WERI-Rb-1 (cell line): Measurements from ENCODE around the gene CHST11.

ENCODE experiments used
- DNase-seq: peaks from one replicate; pipeline ENCODE4 v3.0.0-alpha.2; 2020
- H3K27ac ChIP-seq: fragments of 250-450 bp; sonication (Bioruptor Pico); 2 replicates; pipeline ENCODE4 v1.5.1; 2020; ENCODE audit warnings: mild to moderate bottlenecking, moderate library complexity
- H3K27me3 ChIP-seq: fragments of 250-450 bp; sonication (Bioruptor Pico); 2 replicates; pipeline ENCODE4 v1.5.1; 2021; ENCODE audit warnings: mild to moderate bottlenecking, low read depth, moderate library complexity; ENCODE audit not compliant: insufficient read depth, severe bottlenecking
- H3K36me3 ChIP-seq: fragments of 250-450 bp; sonication (Bioruptor Pico); 2 replicates; pipeline ENCODE4 v1.5.1; 2020; ENCODE audit warnings: mild to moderate bottlenecking, moderate library complexity
- H3K4me3 ChIP-seq: 2 replicates; pipeline ENCODE4 v1.5.1; 2011; ENCODE audit warnings: low read depth, mild to moderate bottlenecking, control low read depth, low read length
- H3K9me3 ChIP-seq: fragments of 250-450 bp; sonication (Bioruptor Pico); 2 replicates; pipeline ENCODE4 v1.5.1; 2021; ENCODE audit warnings: mild to moderate bottlenecking, moderate library complexity; ENCODE audit not compliant: severe bottlenecking
- TF ChIP-seq, protein P1 (sequence below): IDR thresholded peaks from 2 replicates; pipeline ENCODE4 v1.5.1; 2011; ENCODE audit warnings: low read depth, mild to moderate bottlenecking, control low read depth, inconsistent platforms, low read length

The CHST11 gene

DNA sequence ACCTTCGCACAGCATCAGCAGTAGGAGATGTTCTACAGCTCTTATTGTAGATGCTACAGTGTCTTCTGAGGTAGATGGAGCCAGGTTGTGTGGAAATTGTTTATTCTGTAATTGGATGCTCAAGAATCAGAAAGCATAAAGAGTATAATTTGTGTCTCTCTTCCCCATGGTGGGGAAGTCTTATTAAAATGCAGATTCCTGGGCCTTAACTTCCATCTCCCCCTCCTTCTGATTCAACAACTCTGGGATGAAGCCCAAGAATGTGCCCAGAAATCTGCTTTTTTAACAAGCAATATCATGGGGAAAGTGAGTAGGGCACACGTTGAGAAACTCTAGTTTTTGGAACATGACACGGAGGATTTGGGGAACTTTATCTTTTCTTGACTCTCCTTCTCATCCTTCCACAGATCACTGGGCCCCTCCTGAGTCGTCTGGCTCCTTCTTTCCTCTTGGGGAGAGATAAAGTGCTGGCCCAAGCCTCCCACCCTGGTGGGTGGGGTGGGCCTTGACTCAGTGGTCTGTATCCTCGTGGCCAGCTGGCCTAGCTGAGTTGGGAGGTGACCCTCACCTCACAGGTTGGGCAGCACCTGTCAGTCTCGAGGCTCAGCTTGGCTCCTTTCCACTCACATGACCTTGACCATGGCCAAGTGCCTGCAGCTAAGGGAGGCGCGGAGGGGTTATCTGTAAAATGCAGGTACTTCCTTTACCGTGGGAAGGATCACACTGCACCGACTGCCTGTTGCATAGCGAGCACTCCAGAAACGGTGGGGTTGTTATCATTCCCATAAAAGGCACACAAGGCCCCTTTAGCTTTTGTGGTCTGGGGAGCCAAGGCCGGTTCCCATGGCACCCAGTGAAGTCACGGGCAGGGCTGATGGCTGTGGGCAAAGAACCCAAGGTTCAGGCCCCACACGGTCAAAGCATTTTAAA, 141.9 kb downstream of the CHST11 start:
- DNase-seq = no peak
- TF ChIP-seq, protein P1, sequence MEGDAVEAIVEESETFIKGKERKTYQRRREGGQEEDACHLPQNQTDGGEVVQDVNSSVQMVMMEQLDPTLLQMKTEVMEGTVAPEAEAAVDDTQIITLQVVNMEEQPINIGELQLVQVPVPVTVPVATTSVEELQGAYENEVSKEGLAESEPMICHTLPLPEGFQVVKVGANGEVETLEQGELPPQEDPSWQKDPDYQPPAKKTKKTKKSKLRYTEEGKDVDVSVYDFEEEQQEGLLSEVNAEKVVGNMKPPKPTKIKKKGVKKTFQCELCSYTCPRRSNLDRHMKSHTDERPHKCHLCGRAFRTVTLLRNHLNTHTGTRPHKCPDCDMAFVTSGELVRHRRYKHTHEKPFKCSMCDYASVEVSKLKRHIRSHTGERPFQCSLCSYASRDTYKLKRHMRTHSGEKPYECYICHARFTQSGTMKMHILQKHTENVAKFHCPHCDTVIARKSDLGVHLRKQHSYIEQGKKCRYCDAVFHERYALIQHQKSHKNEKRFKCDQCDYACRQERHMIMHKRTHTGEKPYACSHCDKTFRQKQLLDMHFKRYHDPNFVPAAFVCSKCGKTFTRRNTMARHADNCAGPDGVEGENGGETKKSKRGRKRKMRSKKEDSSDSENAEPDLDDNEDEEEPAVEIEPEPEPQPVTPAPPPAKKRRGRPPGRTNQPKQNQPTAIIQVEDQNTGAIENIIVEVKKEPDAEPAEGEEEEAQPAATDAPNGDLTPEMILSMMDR = no peak
- no peak overlapping the region for H3K27ac ChIP-seq

DNA sequence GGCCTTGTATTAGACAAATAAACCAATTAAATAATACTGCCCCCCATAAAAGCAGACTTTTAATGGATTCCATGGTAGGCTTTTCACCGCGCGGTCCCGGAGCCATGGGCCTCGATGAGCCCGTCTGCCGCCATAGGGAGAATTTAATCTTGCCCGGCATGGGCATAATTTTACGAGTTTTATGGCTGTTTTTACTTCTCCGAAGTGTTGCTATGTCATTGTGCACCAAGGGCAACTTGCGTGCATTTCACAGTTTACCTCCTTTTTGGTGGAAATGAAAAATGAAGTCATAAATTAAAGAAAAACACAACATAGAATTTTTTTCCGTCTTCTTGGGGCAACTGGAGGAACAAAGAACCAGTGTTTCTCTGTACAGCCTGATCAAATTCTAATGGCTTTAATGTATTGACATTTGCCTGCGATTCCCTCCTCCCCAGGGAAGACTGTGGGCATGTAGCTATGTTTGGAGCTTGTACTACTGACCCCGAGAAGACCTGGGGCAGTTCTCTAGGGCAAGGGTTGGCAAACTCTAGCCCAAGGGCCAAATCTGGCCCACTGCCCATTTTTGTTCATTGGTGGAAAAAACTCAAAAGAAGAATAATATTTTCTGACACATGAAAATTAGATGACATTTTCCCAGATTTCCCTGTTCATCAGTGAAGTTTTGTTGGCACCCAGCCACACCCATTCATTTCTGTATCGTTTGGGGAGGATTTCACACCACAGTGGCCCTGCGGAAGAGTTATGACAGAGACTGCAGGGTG, 142.7 kb downstream of the CHST11 start:
- DNase-seq = no peak
- TF ChIP-seq, protein P1 = no peak
- Histone ChIP-seq H3K36me3 (no peaks in the 10 kb centered on the region), H3K27ac (no peak overlapping the region), H3K9me3 (no peaks in the 10 kb centered on the region), H3K27me3 (no peaks in the 10 kb centered on the region), H3K4me3 (no peak overlapping the region)

More for the DNA sequence above, 141.9 kb downstream of the CHST11 start:
- Histone ChIP-seq H3K4me3 (no peak overlapping the region), H3K36me3 (no peaks in the 10 kb centered on the region), H3K9me3 (no peaks in the 10 kb centered on the region), H3K27me3 (no peaks in the 10 kb centered on the region)

DNA sequence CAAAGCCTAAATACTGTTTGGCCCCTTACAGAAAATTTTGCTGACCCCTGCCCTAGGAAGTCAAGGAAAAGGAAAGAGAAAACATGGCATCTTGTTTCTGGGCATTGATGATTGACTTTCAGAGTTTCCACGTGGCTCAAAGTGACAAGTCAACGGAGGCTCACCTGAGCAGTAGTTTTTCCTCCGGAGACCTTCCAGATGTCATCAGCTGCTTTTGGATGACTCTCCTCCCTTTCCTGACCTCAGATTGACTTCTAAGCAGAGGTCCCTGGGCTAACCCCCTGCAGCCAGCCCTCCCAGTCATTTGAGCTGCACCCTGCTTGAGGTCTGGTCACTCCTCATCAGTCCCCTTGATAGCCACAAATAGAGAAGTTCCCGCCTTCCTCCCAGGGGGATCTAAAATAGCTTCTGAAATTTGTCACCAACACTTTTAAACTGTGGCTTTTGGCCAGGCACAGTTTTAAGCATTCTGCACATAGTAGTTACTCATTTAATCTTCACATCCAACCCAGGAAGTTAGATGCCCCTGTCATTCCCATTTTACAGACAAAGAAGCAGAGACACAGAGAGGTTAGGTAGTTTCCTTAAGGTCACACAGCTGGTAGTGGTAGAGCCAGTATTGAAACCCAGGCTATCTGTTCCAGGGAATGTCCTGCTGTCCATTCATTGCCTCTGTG, 143.4 kb downstream of the CHST11 start:
- H3K4me3 ChIP-seq = no peak overlapping the region
- TF ChIP-seq, protein P1 = no peak
- H3K36me3 ChIP-seq = no peaks in the 10 kb centered on the region
- H3K27me3 ChIP-seq = no peaks in the 10 kb centered on the region
- H3K27ac ChIP-seq = no peak overlapping the region
- no peaks in the 10 kb centered on the region for H3K9me3 ChIP-seq
- DNase-seq = no peak

DNA sequence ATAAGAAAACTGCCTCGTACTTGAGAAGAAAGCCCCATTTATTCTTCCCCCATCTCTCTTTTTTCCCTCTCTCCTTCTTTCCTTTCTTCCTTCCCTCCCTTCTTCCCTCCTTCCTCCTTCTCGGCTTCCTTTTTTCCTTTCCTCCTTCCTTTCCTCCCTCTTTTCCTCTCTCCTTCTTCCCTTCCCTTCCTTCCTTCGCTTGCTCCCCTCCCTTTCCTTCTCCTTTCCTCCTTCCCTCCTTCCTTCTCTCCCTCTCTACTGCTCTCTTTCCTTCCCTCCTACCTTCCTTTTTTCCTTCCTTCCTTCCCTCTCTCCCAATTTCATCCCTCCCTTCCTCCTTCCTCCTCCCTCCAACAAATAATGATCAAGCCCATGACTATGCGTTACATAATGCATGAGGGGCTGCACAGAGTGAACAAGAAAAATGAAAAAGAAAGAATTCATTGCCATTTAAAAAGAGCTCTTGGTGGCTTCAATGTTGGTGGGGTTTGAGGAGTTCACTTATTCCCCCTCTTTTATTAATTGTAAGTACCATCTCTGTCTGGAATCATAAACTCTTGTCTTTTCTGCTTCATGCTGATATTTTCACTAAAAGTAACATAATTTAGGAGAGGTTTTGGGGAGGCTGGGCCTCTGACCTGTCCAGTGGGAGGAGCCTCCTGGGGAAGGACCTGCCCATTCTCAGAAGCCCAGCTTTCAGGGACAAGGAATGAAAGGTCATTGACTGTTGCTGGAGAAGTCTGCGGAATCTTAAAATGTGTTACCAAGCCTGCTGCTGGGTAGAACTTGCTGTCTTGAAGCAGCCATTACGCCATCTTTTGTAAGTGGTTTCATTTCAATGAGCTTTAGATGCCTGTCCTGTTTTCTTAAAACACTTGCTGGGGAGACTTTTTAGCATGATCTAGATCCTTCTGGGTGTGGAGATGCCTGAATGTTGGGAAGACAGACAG, 144.3 kb downstream of the CHST11 start:
- Histone ChIP-seq H3K9me3 (no peaks in the 10 kb centered on the region), H3K36me3 (no peaks in the 10 kb centered on the region), H3K27me3 (no peaks in the 10 kb centered on the region), H3K4me3 (no peak overlapping the region), H3K27ac (no peak overlapping the region)
- DNase-seq = no peak
- TF ChIP-seq, protein P1 = no peak

DNA sequence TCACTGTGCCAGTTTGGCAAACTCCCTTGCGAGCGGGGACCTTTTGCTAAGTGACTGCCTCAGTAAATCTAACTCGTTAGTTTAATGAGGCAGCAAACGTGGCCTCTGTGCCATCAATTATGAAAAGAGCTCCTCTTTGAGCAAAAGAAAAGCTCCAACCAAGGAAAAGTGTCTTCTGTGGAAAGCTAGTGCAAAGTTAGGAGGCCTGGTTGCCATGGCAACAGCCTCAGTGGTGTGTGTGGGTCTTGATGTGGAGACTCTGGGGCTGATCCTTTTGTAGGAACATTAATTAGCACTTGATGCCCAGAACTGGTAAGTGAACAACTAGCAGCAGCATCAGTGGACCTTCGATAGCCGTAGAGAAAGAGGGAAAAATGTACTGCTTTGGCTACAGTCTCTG, 145.7 kb downstream of the CHST11 start:
- H3K27ac ChIP-seq = no peak overlapping the region
- no peaks in the 10 kb centered on the region for H3K9me3 ChIP-seq
- no peaks in the 10 kb centered on the region for H3K36me3 ChIP-seq
- DNase-seq = no peak
- H3K27me3 ChIP-seq = no peaks in the 10 kb centered on the region
- H3K4me3 ChIP-seq = no peak overlapping the region
- TF ChIP-seq, protein P1 = no peak
